NCI-H2227 treated with DMSO at 0.1 percent for 48 hours (cell line): ENCODE results near the gene FBXO27.
"Not testable (repeated sequence)": the region's sequence is repeated elsewhere in the genome, so short reads cannot be mapped to it uniquely, and the experiment has no call there.

Experiments
- DNase-seq: peaks from one replicate; lab custom pipeline; 2025; lab: John Stamatoyannopoulos, UW

FBXO27 gene

GRCh38 chr19:38988627-38989026, 43.7 kb downstream of the FBXO27 start:
- DNase-seq = not testable (repeated sequence)

- not testable (repeated sequence) for DNase-seq
Measured at GRCh38 chr19:38987745-38988144, 44.6 kb downstream of the FBXO27 start.

- no peak for DNase-seq
Measured at GRCh38 chr19:38985262-38985661, 47.1 kb downstream of the FBXO27 start.

GRCh38 chr19:38980583-38981374, 51.6 kb downstream of the FBXO27 start:
- no peak for DNase-seq

- no peak for DNase-seq
Measured at GRCh38 chr19:38979812-38980211, 52.5 kb downstream of the FBXO27 start.

GRCh38 chr19:38978326-38978689, 54.0 kb downstream of the FBXO27 start:
- no peak for DNase-seq

GRCh38 chr19:38977445-38978325, 54.7 kb downstream of the FBXO27 start:
- DNase-seq = no peak

GRCh38 chr19:38975861-38976271, 56.5 kb downstream of the FBXO27 start:
- DNase-seq = peak; percentile 94

GRCh38 chr19:38975214-38975860, 57.0 kb downstream of the FBXO27 start, which contains the start of gene FBXO17:
Gene FBXO17 (minus strand): TSS chr19:38975742. CDS start chr19:38950319, 25,423 bp downstream.
- DNase-seq = peak; percentile 94

GRCh38 chr19:38974624-38975213, 57.6 kb downstream of the FBXO27 start:
- DNase-seq = peak; percentile 91
